GM12872 (cell line): Measurements from ENCODE around the gene LCN6.

ENCODE experiments used
- TF ChIP-seq, protein P1 (sequence below): IDR thresholded peaks from 3 replicates; pipeline ENCODE4 v1.5.1; 2011; ENCODE audit warnings: low read depth, mild to moderate bottlenecking, low read length, moderate library complexity; ENCODE audit not compliant: insufficient read depth

The LCN6 gene

DNA sequence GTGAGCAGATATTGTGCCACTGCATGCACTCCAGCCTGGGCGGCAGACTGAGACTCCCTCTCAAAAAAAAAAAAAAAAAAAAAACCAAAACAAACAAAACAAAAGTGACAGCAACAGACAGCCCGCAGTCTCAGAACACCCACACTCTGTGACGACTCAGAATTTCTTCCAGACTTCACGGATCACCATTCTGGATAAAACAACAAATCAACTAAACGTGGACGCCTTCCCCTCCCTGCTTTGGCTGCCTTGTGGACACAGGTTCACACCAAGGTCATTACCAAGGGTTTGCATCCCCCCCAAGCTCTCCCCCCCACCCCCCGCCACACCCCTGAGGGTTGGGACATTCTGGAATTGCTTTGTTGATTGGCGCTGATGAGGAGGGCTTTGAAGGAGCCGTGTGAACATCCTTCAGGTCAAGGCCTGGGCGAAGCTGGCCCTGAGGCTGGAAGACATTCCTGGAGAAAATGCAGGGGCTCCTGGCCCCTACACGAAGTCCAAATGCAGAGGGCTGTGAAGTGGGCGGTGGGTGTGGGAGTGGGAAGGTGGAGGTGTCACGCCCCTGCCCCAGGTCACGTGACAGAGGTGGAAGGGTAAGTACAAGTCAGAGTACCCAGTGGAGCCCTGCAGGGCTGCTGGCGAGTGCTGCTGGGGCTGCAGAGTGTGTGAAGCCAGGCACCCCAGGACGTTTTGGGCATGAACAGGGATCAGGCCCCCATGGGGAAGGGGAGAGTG is 15.7 kb downstream of the LCN6 start:
- TF ChIP-seq, protein P1, sequence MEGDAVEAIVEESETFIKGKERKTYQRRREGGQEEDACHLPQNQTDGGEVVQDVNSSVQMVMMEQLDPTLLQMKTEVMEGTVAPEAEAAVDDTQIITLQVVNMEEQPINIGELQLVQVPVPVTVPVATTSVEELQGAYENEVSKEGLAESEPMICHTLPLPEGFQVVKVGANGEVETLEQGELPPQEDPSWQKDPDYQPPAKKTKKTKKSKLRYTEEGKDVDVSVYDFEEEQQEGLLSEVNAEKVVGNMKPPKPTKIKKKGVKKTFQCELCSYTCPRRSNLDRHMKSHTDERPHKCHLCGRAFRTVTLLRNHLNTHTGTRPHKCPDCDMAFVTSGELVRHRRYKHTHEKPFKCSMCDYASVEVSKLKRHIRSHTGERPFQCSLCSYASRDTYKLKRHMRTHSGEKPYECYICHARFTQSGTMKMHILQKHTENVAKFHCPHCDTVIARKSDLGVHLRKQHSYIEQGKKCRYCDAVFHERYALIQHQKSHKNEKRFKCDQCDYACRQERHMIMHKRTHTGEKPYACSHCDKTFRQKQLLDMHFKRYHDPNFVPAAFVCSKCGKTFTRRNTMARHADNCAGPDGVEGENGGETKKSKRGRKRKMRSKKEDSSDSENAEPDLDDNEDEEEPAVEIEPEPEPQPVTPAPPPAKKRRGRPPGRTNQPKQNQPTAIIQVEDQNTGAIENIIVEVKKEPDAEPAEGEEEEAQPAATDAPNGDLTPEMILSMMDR = no peak

DNA sequence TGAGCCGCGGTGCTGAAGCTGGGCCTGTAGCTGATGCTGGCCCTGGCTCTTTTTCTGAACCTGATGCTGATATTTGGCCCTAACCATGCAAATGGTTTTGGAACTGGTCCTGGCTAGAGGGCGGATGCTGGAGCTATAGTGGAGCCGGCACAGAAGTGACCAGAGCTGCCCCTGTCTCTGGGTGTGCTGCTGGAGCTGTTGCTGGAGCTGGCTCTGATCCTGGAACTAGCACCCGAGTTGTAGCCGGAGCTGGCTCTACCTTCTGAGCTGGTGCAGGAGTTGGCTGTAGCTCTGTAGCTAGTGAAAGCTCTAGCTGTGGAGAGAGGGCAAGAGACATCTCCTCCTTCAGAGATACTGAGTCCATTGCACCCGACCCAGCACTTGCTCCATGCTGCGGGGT is 18.4 kb downstream of the LCN6 start:
- TF ChIP-seq, protein P1 = no peak

DNA sequence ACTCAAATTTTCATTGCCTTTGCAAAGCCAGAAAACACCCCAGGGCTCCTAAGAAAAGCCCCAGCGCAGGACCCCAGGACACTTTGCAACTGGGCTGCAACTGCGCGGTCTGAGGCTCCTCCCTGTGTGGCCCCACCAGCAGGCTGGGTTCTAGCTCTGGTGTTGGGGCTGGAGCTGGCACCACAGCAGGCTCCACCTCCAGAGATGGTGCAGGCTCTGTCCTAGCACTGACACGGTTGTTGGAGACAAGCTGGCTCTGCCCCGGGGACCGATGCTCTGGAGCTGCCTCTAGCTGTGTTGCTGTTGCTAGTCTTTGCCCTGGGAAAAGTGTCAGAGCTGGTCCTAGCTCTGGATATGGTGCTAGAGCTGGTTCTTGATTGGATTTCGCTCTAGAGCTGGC is 19.2 kb downstream of the LCN6 start:
- TF ChIP-seq, protein P1 = no peak

DNA sequence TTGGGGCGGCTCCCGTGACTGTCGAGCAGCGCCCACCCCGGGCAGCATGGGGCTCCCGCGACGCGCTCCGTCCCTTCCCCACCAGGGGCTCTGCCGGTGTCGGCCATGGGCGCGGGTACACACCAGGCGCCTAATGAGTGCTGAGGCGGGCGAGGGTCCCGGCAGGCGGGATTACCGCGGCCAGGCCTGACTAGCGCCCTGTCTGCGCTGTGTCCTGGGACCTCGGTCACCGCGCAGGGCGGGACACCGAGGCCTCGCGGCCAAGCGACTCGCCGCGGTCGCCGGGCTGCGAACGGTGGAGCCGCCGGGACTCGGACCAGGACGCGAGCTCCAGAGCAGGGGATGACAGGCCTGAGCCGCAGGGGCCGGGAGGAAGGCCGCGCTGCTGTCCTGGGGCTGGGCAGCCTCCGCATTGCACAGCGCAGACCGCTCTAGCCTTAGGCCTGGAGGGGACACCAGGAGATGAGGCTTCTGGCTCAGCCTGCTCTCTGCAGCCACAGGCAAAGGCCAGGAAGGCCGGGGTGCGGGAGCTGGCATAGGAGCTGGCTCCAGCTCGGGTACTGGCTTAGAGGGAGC is 19.7 kb downstream of the LCN6 start:
- TF ChIP-seq, protein P1 = no peak

DNA sequence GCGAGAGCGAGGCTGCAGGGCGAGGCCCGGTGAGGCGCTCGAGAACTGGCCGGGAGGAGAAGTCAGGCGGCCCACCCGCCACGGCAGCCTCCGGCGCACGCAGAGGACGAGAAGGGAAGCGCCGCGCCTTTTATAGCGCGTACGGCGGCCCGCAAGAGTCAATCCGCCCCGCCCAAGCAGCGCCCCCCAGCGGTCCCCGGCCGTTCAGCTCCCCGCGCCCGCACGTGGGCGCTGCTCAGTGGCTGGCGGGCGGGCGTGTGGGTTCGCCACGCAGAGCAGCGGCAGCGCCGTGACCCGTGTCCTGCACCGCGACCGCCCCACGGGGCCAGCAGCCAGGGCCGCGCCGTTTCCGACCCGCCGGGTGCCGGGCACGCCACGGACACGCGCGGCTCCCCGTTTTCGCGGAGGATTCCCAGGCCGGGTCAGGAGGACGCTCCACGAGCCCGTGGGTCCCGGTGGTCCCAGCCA is 20.2 kb downstream of the LCN6 start:
- TF ChIP-seq, protein P1 = peak; percentile 85

DNA sequence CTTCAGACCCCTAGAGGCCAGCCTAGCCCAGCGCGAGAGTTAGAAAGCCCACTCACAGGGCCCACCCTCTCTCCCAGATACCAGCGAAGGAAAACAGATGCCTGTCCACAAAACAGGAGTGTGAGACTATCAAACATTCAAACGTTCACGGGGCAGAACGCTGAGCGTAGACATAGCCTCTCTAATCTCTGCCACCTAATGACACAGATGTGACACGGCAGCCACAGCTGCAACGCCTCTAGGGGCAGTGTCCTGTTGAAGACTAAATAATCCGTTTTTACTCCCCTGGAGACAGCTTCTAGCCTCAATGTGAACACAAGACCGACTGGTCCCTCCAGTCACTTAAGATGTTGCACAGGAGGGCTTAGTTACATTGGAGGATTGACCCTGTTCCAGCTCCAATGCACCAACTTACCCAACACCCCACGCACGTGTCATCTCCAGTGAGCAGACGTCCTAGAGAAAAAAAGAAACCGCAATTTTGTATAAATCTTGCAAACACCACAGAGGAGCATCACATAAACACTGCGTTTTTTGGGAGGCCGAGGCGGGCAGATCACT is 21.6 kb downstream of the LCN6 start:
- TF ChIP-seq, protein P1 = peak; percentile 84

DNA sequence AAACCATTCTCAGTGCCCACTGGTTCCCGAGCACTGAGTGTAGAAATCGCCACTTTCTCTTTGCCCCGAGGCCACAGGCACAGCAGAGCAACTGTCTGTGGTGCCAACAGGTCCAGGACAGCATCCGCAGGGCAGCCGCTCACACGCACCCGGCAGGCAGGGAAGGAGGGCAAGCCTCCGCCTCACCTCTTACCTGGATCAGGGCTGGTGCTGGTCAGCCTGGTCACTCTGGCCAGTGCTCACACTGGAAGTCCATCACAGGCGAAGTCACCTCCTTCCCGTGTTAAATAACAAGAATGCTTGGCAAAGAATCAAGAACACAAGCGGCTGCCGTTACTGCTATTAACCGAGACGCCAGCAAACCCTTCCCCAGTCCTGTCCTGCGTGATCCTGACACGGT is 22.2 kb downstream of the LCN6 start:
- TF ChIP-seq, protein P1 = no peak
